Gastroesophageal sphincter (tissue), 4 donors: ENCODE measurements around the gene ABHD12. TPM values are rescaled to one million over a fixed set of nuclear protein-coding genes. Genes with fewer than 3 reads are reported as not detected.

Experiments used
- ATAC-seq: fragments of 150-250 bp; one replicate; pipeline ENCODE4 v1.9.1; 2016; ENCODE audit warnings: mild to moderate bottlenecking, moderate library complexity
- H3K27ac ChIP-seq, 4 donors: fragments of 200-600 bp; sonication (generic) in 3 of 4; 1 replicate in 3 of 4; 2 replicates in 1 of 4; pipeline ENCODE4 v1.5.1; 2016 to 2019
- H3K27me3 ChIP-seq: fragments of 200-600 bp; sonication (generic); one replicate; pipeline ENCODE4 v1.5.1; 2019
- H3K36me3 ChIP-seq, 2 donors: fragments of 200-600 bp; sonication (generic); one replicate each; pipeline ENCODE4 v1.5.1; 2019; ENCODE audit warnings: control low read depth in 1 of 2
- H3K4me1 ChIP-seq, 3 donors: fragments of 200-600 bp; sonication (generic); 1 replicate in 2 of 3; 2 replicates in 1 of 3; pipeline ENCODE4 v1.5.1; 2016 to 2019; ENCODE audit warnings: control low read depth in 2 of 3
- H3K4me3 ChIP-seq, 2 donors: fragments of 200-600 bp; sonication (generic); one replicate each; pipeline ENCODE4 v1.5.1; 2019; ENCODE audit warnings: mild to moderate bottlenecking in 1 of 2, moderate library complexity in 1 of 2
- H3K9me3 ChIP-seq, 3 donors: fragments of 200-600 bp; sonication (generic); one replicate each; pipeline ENCODE4 v1.5.1; 2017 to 2019; ENCODE audit warnings: control low read depth in 2 of 3
- EP300 ChIP-seq: sonication (generic); formaldehyde crosslinking; IDR thresholded peaks from one replicate; pipeline ENCODE4 v1.6.1; 2017; ENCODE audit warnings: antibody characterized with exemption, mild to moderate bottlenecking
- POLR2A ChIP-seq, 2 donors: fragments of 450-650 bp; IDR thresholded peaks; one replicate each; pipeline ENCODE4 v1.6.1; 2017; ENCODE audit warnings: antibody characterized with exemption in 2 of 2, mild to moderate bottlenecking in 2 of 2, moderate library complexity in 1 of 2
- POLR2AphosphoS5 ChIP-seq: sonication (generic); formaldehyde crosslinking; IDR thresholded peaks from one replicate; pipeline ENCODE4 v1.6.1; 2017; ENCODE audit warnings: antibody characterized with exemption
- WGBS, 2 donors: methylation state at CpG; one replicate each; pipeline ENCODE4 v1.1.5; 2018; ENCODE audit warnings: low coverage in 1 of 2; 5-methylcytosine and 5-hydroxymethylcytosine counted together
- total RNA-seq, 4 donors: library from RNA; depleted of rRNA; stranded (reverse); fragments of >200 nt; gene quantifications; one replicate each; pipeline ENCODE4 v1.1.0, GENCODE V29; 2016
- TF ChIP-seq, protein P1 (sequence below), 4 experiments: fragments of 200-600 bp in 2 of 4; fragments of 450-650 bp in 2 of 4; sonication (generic) in 1 of 4; IDR thresholded peaks; one replicate each; pipeline ENCODE4 v1.5.1; 2017 to 2019; ENCODE audit warnings: antibody characterized with exemption in 4 of 4, mild to moderate bottlenecking in 2 of 4, moderate library complexity in 2 of 4

ABHD12 gene
- total RNA-seq, 4 donors from 2014 or later: 19.2 to 45.9 (median 39.3) TPM

- ATAC-seq: no peak
- Histone ChIP-seq H3K4me3 (no peak overlapping the region), H3K27ac (peak overlapping the region in 3 of 4 donors; percentile 53 to 83 (median 81)), H3K4me1 (peaks cover 0 to 51% (median 5%) of the 10 kb centered on the region in 3 donors), H3K27me3 (no peaks in the 10 kb centered on the region), H3K9me3 (no peaks in the 10 kb centered on the region), H3K36me3 (peaks cover 0 to 100% of the 10 kb centered on the region in 2 donors)
- TF ChIP-seq POLR2AphosphoS5: no peak
- TF ChIP-seq EP300: no peak
- TF ChIP-seq, protein P1, sequence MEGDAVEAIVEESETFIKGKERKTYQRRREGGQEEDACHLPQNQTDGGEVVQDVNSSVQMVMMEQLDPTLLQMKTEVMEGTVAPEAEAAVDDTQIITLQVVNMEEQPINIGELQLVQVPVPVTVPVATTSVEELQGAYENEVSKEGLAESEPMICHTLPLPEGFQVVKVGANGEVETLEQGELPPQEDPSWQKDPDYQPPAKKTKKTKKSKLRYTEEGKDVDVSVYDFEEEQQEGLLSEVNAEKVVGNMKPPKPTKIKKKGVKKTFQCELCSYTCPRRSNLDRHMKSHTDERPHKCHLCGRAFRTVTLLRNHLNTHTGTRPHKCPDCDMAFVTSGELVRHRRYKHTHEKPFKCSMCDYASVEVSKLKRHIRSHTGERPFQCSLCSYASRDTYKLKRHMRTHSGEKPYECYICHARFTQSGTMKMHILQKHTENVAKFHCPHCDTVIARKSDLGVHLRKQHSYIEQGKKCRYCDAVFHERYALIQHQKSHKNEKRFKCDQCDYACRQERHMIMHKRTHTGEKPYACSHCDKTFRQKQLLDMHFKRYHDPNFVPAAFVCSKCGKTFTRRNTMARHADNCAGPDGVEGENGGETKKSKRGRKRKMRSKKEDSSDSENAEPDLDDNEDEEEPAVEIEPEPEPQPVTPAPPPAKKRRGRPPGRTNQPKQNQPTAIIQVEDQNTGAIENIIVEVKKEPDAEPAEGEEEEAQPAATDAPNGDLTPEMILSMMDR (IDR thresholded peaks at IDR 0.05): no peak
- TF ChIP-seq POLR2A (IDR thresholded peaks at IDR 0.05): no peak
- WGBS, 2 donors: 86% methylated on average over 11 of the region's 26 CpGs; no CpG with 5 or more reads in 1 of the 2 donors
These were observed 111.8 kb downstream of the ABHD12 start for GRCh38 chr20:25278636-25279361.

DNA sequence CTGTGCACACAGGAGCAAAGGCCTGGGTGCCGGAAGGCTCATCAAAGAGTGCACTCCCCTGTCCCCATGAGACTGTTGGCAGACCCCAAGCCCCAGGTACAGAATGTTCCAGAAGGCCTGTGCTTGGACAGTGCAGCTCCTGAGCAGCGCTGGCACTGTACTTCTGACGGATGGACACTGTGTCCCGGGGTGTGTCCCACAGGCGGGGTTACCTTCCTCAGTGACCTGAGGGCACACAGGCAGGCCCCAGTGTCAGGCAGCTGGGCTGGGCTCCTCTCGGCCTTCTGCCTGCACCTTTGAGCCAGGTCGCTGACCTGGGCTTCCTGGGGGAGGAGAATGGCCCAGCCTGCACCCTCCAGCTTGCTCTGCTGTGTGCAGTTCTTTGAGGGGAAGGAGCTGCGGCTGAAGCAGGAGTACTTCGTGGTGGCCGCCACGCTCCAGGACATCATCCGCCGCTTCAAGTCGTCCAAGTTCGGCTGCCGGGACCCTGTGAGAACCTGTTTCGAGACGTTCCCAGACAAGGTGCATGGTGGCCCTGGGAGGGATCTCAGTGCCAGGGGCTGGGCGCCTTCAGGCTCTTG lies 112.6 kb downstream of the ABHD12 start:
- Histone ChIP-seq H3K27ac (peak overlapping the region in 3 of 4 donors; percentile 53 to 83 (median 81)), H3K4me1 (peaks cover 0 to 59% (median 6%) of the 10 kb centered on the region in 3 donors), H3K36me3 (peaks cover 0 to 100% of the 10 kb centered on the region in 2 donors), H3K4me3 (no peak overlapping the region), H3K27me3 (no peaks in the 10 kb centered on the region), H3K9me3 (no peaks in the 10 kb centered on the region)
- no peak for ATAC-seq
- TF ChIP-seq POLR2AphosphoS5: no peak
- TF ChIP-seq POLR2A (IDR thresholded peaks at IDR 0.05): no peak
- TF ChIP-seq, protein P1 (IDR thresholded peaks at IDR 0.05): no peak
- no peak for TF ChIP-seq EP300
- 75% methylated on average over 6 of the region's 19 CpGs; no CpG with 5 or more reads in 1 of the 2 donors for WGBS, 2 donors

DNA sequence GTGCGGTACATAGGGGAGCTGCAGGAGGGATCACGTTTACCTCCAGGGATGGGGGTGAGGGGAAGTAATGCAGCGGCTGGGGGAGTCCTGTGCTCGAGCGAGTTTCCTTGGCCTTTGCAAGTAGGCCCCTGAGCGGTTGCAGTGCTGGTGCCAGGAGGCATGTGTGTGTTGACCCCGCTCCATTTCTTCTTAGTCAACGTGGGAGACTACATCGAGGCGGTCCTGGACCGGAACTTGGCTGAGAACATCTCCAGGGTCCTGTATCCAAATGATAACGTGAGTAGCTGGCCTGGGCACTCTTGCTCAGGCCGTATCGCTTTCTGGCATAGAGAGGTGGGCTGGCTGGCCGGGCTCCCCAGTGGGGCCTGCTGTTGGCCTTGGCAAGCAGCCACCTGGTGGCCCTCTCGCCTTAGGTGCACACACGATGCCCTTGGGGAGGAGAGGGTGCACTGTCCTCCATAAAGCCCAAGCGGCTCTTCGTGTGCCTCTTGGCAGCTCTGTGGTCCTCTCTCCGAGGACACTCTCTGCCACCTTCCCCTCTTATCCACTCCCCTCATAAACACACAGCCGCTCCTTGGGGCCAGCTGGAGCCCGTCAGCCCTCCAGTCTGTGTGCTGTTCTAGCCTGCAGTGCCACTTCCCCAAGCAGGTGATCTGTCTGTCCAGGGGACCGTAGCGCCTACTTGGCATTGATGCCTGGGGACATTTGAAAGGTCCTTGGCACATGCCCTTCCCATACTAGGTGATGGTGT lies 113.4 kb downstream of the ABHD12 start:
- peaks cover 0 to 100% of the 10 kb centered on the region in 2 donors for H3K36me3 ChIP-seq
- no peak for ATAC-seq
- H3K27me3 ChIP-seq: no peaks in the 10 kb centered on the region
- H3K27ac ChIP-seq: peak overlapping the region in 3 of 4 donors; percentile 63 to 83 (median 81)
- H3K4me3 ChIP-seq: no peak overlapping the region
- H3K9me3 ChIP-seq: no peaks in the 10 kb centered on the region
- H3K4me1 ChIP-seq: peaks cover 0 to 67% (median 10%) of the 10 kb centered on the region in 3 donors
- TF ChIP-seq POLR2A (IDR thresholded peaks at IDR 0.05): no peak
- no peak for TF ChIP-seq EP300
- TF ChIP-seq, protein P1 (IDR thresholded peaks at IDR 0.05): no peak
- TF ChIP-seq POLR2AphosphoS5: no peak
- 77% methylated on average over 6 of the region's 24 CpGs; no CpG with 5 or more reads in 1 of the 2 donors for WGBS, 2 donors

DNA sequence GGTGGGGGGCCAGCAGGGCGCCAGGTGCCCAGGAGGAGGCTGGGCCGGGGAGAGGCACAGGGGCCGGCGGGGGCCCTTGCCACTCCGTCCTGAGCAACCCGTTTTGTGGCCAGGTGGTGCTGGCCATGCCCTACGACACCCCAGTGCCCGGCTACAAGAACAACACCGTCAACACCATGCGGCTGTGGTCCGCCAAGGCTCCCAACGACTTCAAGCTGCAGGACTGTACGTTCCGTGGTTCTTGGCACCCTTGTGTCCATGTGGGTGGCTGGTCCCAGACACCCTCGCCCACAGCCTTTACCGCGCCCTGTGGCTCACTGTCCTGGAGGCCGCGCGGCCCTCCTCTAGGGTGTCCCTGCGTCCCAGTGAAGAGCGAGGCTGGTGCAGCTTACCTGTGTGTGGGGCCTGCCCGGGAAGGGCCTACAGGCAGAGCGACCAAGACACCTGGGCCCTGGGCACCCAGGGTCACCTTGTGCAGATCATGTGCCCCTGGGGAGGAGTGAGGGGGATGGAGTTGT lies 114.0 kb downstream of the ABHD12 start:
- 81 to 90% methylated on average over 2 to 3 of the region's 24 CpGs for WGBS, 2 donors
- no peaks in the 10 kb centered on the region for H3K9me3 ChIP-seq
- H3K27me3 ChIP-seq: no peaks in the 10 kb centered on the region
- H3K4me1 ChIP-seq: peaks cover 0 to 73% (median 10%) of the 10 kb centered on the region in 3 donors
- H3K27ac ChIP-seq: peak overlapping the region in 3 of 4 donors; percentile 63 to 83 (median 81)
- ATAC-seq: no peak
- H3K4me3 ChIP-seq: no peak overlapping the region
- no peak for TF ChIP-seq POLR2AphosphoS5
- TF ChIP-seq EP300: no peak
- TF ChIP-seq, protein P1 (IDR thresholded peaks at IDR 0.05): no peak
- no peak for TF ChIP-seq POLR2A (IDR thresholded peaks at IDR 0.05)
- peaks cover 0 to 100% of the 10 kb centered on the region in 2 donors for H3K36me3 ChIP-seq
